Measurements from ENCODE around the gene EDC4. TPM values are rescaled to one million over a fixed set of nuclear protein-coding genes. Genes with fewer than 3 reads are reported as not detected.

EDC4 gene
- total RNA-seq, 1 experiment from 2014 or later, result 106 TPM

DNA sequence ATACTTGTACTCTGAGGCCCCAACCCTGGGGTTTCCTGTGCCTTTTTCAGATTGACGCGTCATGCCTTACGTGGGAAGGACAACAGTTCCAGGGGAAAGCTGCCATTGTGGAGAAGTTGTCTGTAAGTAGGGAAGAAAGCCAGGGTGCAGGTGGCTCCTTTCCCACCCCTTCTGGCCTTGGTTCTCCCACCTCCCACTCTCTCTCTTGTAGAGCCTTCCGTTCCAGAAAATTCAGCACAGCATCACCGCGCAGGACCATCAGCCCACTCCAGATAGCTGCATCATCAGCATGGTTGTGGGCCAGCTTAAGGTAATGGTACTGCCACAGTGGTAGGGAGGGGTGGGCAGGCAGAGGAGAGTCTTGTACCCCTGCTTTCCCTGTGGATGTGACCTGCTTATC lies 4.6 kb upstream of the EDC4 start:
- no peak overlapping the region for H4K5ac ChIP-seq (ENCODE audit: insufficient read length, low read depth, low read length)
- DNase-seq, result no peak
- peaks cover 6% of the 10 kb centered on the region for H3K23me2 ChIP-seq (ENCODE audit: insufficient read length, low read depth, low read length, poor library complexity, severe bottlenecking)
- no peak overlapping the region for H2BK15ac ChIP-seq (ENCODE audit: low read depth, low read length)
- no peaks in the 10 kb centered on the region for H3K4me1 ChIP-seq (ENCODE audit: insufficient read depth, low read length)
- peaks cover 2% of the 10 kb centered on the region for H4K20me1 ChIP-seq (ENCODE audit: control insufficient read depth, insufficient read depth, insufficient read length)
- no peak overlapping the region for H3K23ac ChIP-seq (ENCODE audit: insufficient read length, low read depth, low read length)
- no peak overlapping the region for H3T11ph ChIP-seq (ENCODE audit: low read length)
- H3K79me2 ChIP-seq (ENCODE audit: insufficient read depth, low read length), result no peaks in the 10 kb centered on the region
- WGBS (ENCODE audit: extremely low coverage, insufficient read length, low lambda C conversion rate), result no CpG with 5 or more reads among the region's 6 CpGs
- H3K18ac ChIP-seq (ENCODE audit: insufficient read length, low read depth, low read length), result no peak overlapping the region
- H3K27ac Mint-ChIP-seq, result 0 out of 7 replicates have a peak overlapping the region, but pooled peaks of 1 of the 3 experiments have one; percentile 10
- no peak overlapping the region for H3K56ac ChIP-seq (ENCODE audit: insufficient read length, low read depth, low read length)
- no peaks in the 10 kb centered on the region for H3K27me3 Mint-ChIP-seq (ENCODE audit: low read depth)
- peaks cover 7 to 9% of the 10 kb centered on the region in 2 experiments; a peak in 3 of 4 replicates for H3K4me1 Mint-ChIP-seq
- H2AK5ac ChIP-seq (ENCODE audit: insufficient read length, low read length), result no peak overlapping the region
- no peak overlapping the region for H4K91ac ChIP-seq (ENCODE audit: insufficient read length, low read depth, low read length)
- H2BK12ac ChIP-seq (ENCODE audit: insufficient read length, low read depth, low read length), result no peak overlapping the region
- H3K9me3 Mint-ChIP-seq, result no peaks in the 10 kb centered on the region
- H3K36me3 Mint-ChIP-seq (ENCODE audit: insufficient read depth in 1 of 3, low read depth in 3 of 3), result peaks cover 22 to 74% (median 63%) of the 10 kb centered on the region in 3 experiments; a peak in 6 of 7 replicates
- H2BK20ac ChIP-seq (ENCODE audit: low read depth, low read length, poor library complexity, severe bottlenecking), result no peak overlapping the region
- H3K27me3 ChIP-seq (ENCODE audit: insufficient read depth, low read length), result no peaks in the 10 kb centered on the region
- no peak overlapping the region for H3K4me2 ChIP-seq (ENCODE audit: insufficient read depth, insufficient read length, low read length)
- H3K4me3 Mint-ChIP-seq, result no peak overlapping the region
- H3K79me1 ChIP-seq (ENCODE audit: insufficient read depth, low read depth, low read length, poor library complexity, severe bottlenecking), result no peaks in the 10 kb centered on the region
- no peak overlapping the region for H2AFZ ChIP-seq (ENCODE audit: low read length)
- H3K9me3 ChIP-seq (ENCODE audit: control insufficient read depth, low read depth, low read length), result no peaks in the 10 kb centered on the region
- H2BK5ac ChIP-seq (ENCODE audit: insufficient read length, low read length), result no peak overlapping the region
- H3K9ac ChIP-seq (ENCODE audit: extremely low read depth, insufficient read length, low read length), result no peak overlapping the region
- no peak overlapping the region for H3K4ac ChIP-seq (ENCODE audit: low read depth, low read length)
- TF ChIP-seq, protein P1, sequence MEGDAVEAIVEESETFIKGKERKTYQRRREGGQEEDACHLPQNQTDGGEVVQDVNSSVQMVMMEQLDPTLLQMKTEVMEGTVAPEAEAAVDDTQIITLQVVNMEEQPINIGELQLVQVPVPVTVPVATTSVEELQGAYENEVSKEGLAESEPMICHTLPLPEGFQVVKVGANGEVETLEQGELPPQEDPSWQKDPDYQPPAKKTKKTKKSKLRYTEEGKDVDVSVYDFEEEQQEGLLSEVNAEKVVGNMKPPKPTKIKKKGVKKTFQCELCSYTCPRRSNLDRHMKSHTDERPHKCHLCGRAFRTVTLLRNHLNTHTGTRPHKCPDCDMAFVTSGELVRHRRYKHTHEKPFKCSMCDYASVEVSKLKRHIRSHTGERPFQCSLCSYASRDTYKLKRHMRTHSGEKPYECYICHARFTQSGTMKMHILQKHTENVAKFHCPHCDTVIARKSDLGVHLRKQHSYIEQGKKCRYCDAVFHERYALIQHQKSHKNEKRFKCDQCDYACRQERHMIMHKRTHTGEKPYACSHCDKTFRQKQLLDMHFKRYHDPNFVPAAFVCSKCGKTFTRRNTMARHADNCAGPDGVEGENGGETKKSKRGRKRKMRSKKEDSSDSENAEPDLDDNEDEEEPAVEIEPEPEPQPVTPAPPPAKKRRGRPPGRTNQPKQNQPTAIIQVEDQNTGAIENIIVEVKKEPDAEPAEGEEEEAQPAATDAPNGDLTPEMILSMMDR (conservative IDR thresholded peaks at IDR 0.05), result no peak
- H3K14ac ChIP-seq (ENCODE audit: insufficient read depth, low read length), result no peak overlapping the region
- no peak overlapping the region for H4K8ac ChIP-seq (replicated peaks; ENCODE audit: insufficient read length, low read depth, low read length)
- H2BK120ac ChIP-seq (ENCODE audit: low read depth, low read length, poor library complexity, severe bottlenecking), result no peak overlapping the region
- H3K27ac ChIP-seq (ENCODE audit: insufficient read length, low read depth, low read length), result no peak overlapping the region

All from H9 (cell line).